ENCODE data around the gene FOXC2. TPM values are rescaled to one million over a fixed set of nuclear protein-coding genes. Genes with fewer than 3 reads are reported as not detected.

Gene FOXC2
- total RNA-seq, 1 experiment from 2014 or later, result 14.9 TPM

- Histone ChIP-seq H3K4me3 (ENCODE audit: low read depth in 2 of 2, low read length in 2 of 2) (no peak overlapping the region), H3K27ac (ENCODE audit: low read length) (no peak overlapping the region), H3K9me3 (ENCODE audit: control insufficient read depth, insufficient read depth, low read depth, low read length) (no peaks in the 10 kb centered on the region), H3K27me3 (ENCODE audit: control insufficient read depth, insufficient read depth, low read length) (no peaks in the 10 kb centered on the region), H3K4me1 (ENCODE audit: control insufficient read depth, insufficient read depth, low read length) (peaks cover 17% of the 10 kb centered on the region), H3K36me3 (ENCODE audit: control insufficient read depth, insufficient read depth, low read length) (no peaks in the 10 kb centered on the region)
- POLR2A ChIA-PET, result no interaction called here
- CTCF ChIA-PET, result no interaction called here
- DNase-seq (ENCODE audit: low read depth, low spot score), result no peak
- in situ Hi-C loops (cut with HindIII; ENCODE audit: low pct_unique_long_range_greater_than_20kb, low sequenced_read_pairs) (no loop called here), intact Hi-C loops (cut with micrococcal nuclease; ENCODE audit: unreplicated experiment) (loop anchor here (2.0 to 5.0 kb wide), 2 partner anchors 500 to 715 kb away; no protein-coding TSS in a partner anchor)
- TF ChIP-seq CTCF (IDR thresholded peaks at IDR 0.05), result no peak
- TF ChIP-seq SIN3A (IDR thresholded peaks at IDR 0.05; ENCODE audit: borderline replicate concordance, insufficient read depth, low read depth, low read length), result no peak
- no peak for TF ChIP-seq REST (IDR thresholded peaks at IDR 0.05; ENCODE audit: insufficient read depth in 1 of 2, low read depth in 2 of 2, low read length in 1 of 2)
- no peak for TF ChIP-seq TCF7L2 (IDR thresholded peaks at IDR 0.05; ENCODE audit: low read depth, low read length)
- TF ChIP-seq POLR2AphosphoS5 (IDR thresholded peaks at IDR 0.05; ENCODE audit: low read depth, low read length), result no peak
- no TSS peak for BruUV-seq (replicated peaks)
- no peak for ATAC-seq
Observed at GRCh38 chr16:86562356-86562755, 4.3 kb upstream of the FOXC2 start.

GRCh38 chr16:86563469-86564345 lies 2.9 kb upstream of the FOXC2 start:
- in situ Hi-C loops (cut with HindIII; ENCODE audit: low pct_unique_long_range_greater_than_20kb, low sequenced_read_pairs) (no loop called here), intact Hi-C loops (cut with micrococcal nuclease; ENCODE audit: unreplicated experiment) (loop anchor here (2.0 to 5.0 kb wide), 2 partner anchors 499 to 714 kb away; no protein-coding TSS in a partner anchor)
- ATAC-seq (peak; percentile 26), DNase-seq (ENCODE audit: low read depth, low spot score) (no peak)
- H3K27ac ChIP-seq (ENCODE audit: low read length), result peak overlapping the region; percentile 89
- POLR2A ChIA-PET, result interaction anchor here (0.7 kb wide), 1 partner anchor 720 kb away, joined by 3 read pairs; no protein-coding TSS in a partner anchor
- H3K36me3 ChIP-seq (ENCODE audit: control insufficient read depth, insufficient read depth, low read length), result no peaks in the 10 kb centered on the region
- H3K4me1 ChIP-seq (ENCODE audit: control insufficient read depth, insufficient read depth, low read length), result peaks cover 17% of the 10 kb centered on the region
- CTCF ChIA-PET, result interaction anchor here (0.7 to 1.5 kb wide), 4 partner anchors 271 to 517 kb away, joined by 4 to 11 read pairs (median 6); no protein-coding TSS in a partner anchor
- peak; percentile 100 for TF ChIP-seq CTCF (IDR thresholded peaks at IDR 0.05)
- TF ChIP-seq REST (IDR thresholded peaks at IDR 0.05; ENCODE audit: insufficient read depth in 1 of 2, low read depth in 2 of 2, low read length in 1 of 2), result no peak
- TF ChIP-seq SIN3A (IDR thresholded peaks at IDR 0.05; ENCODE audit: borderline replicate concordance, insufficient read depth, low read depth, low read length), result no peak
- TF ChIP-seq TCF7L2 (IDR thresholded peaks at IDR 0.05; ENCODE audit: low read depth, low read length), result no peak
- H3K9me3 ChIP-seq (ENCODE audit: control insufficient read depth, insufficient read depth, low read depth, low read length), result no peaks in the 10 kb centered on the region
- peak overlapping the region; percentile 47 to 77 for H3K4me3 ChIP-seq (ENCODE audit: low read depth in 2 of 2, low read length in 2 of 2)
- no TSS peak for BruUV-seq (replicated peaks)
- H3K27me3 ChIP-seq (ENCODE audit: control insufficient read depth, insufficient read depth, low read length), result no peaks in the 10 kb centered on the region

All from Panc1 (cell line).